K562 (cell line): ENCODE measurements around the gene TLCD1. TPM values are rescaled to one million over a fixed set of nuclear protein-coding genes. Genes with fewer than 3 reads are reported as not detected.

Source experiments
- ARID3A ChIP-seq: IDR thresholded peaks from 2 replicates; pipeline ENCODE4 v1.6.1; 2012; ENCODE audit warnings: low read depth, low read length, improper control_type of control experiment, borderline replicate concordance
- BRF2 ChIP-seq: IDR thresholded peaks from 3 replicates; pipeline ENCODE4 v1.6.1; 2011; ENCODE audit warnings: borderline replicate concordance, mild to moderate bottlenecking; ENCODE audit not compliant: insufficient read length, insufficient read depth
- CREB3L1 ChIP-seq: fragments of 450-650 bp; IDR thresholded peaks from 2 replicates; pipeline ENCODE4 v1.6.1; 2014; ENCODE audit warnings: low read depth, mild to moderate bottlenecking, moderate library complexity, borderline replicate concordance
- ETS2 ChIP-seq: IDR thresholded peaks from 2 replicates; pipeline ENCODE4 v1.6.1; 2016; ENCODE audit warnings: borderline replicate concordance, missing genetic modification characterization, mild to moderate bottlenecking, moderate library complexity, missing compliant biosample characterization; ENCODE audit not compliant: poor library complexity, severe bottlenecking
- MECOM ChIP-seq: fragments of 250-450 bp; sonication (Bioruptor Pico); IDR thresholded peaks from 2 replicates; pipeline ENCODE4 v1.8.0; 2022; ENCODE audit warnings: inconsistent platforms
- MEF2A ChIP-seq: IDR thresholded peaks from 2 replicates; pipeline ENCODE4 v1.6.1; 2011; ENCODE audit warnings: low read depth, mild to moderate bottlenecking, low read length, moderate library complexity; ENCODE audit not compliant: control insufficient read depth
- MYC ChIP-seq, 2 experiments: fragments of 250-450 bp in 1 of 2; sonication (Bioruptor Pico) in 1 of 2; IDR thresholded peaks; 2 replicates each; pipeline versions ENCODE4 v1.5.1 to v1.6.1; 2012 to 2021; ENCODE audit warnings: low read depth in 2 of 2, borderline replicate concordance in 1 of 2, improper control_type of control experiment in 1 of 2, low read length in 1 of 2, mild to moderate bottlenecking in 1 of 2, moderate library complexity in 1 of 2
- NFYB ChIP-seq: IDR thresholded peaks from 2 replicates; pipeline ENCODE4 v1.6.1; 2011; ENCODE audit warnings: mild to moderate bottlenecking, moderate library complexity; ENCODE audit not compliant: insufficient read length; ENCODE audit errors: extremely low read depth
- SAFB2 ChIP-seq: fragments of 200-400 bp; formaldehyde crosslinking; IDR thresholded peaks from 2 replicates; pipeline ENCODE4 v1.6.1; 2018; ENCODE audit warnings: borderline replicate concordance, low read length, low read depth, moderate library complexity; ENCODE audit not compliant: severe bottlenecking
- TFAM ChIP-seq: fragments of 250-450 bp; sonication (Bioruptor Pico); conservative IDR thresholded peaks from 2 replicates; pipeline ENCODE4 v1.5.0; 2021; ENCODE audit warnings: mild to moderate bottlenecking, moderate library complexity
- TRIM28 ChIP-seq: fragments of 450-650 bp; IDR thresholded peaks from 2 replicates; pipeline ENCODE4 v1.6.1; 2017
- ZNF311 ChIP-seq: fragments of 250-450 bp; sonication (Bioruptor Pico); IDR thresholded peaks from 2 replicates; pipeline ENCODE4 v1.4.0; 2020; ENCODE audit warnings: mild to moderate bottlenecking, moderate library complexity
- ZNF407 ChIP-seq: fragments of 450-650 bp; IDR thresholded peaks from 2 replicates; pipeline ENCODE4 v1.6.1; 2016; ENCODE audit warnings: low read depth
- polyA plus RNA-seq, 8 experiments: library from polyadenylated mRNA; depleted of rRNA in 4 of 8; stranded (reverse) in 5 of 8; unstranded in 3 of 8; fragments of >200 nt; fragmentation: Nextera tagmentation in 2 of 8; fragmentation: Illumina TruSeq in 1 of 8; extraction: Ambion mirVana in 2 of 8; extraction: Trizol in 1 of 8; gene quantifications; 2 replicates each; pipeline versions ENCODE4 v1.2.1 to v1.2.3, GENCODE V29; 2011 to 2014; ENCODE audit warnings: inconsistent platforms in 1 of 8, missing spikeins in 1 of 8
- total RNA-seq, 7 experiments: library from RNA; depleted of rRNA in 6 of 7; stranded (reverse); fragments of >200 nt in 6 of 7; fragmentation: Illumina TruSeq in 2 of 7; extraction: Trizol in 2 of 7; gene quantifications; 2 replicates each; pipeline versions ENCODE4 v1.2.1 to v1.2.3, GENCODE V29; 2011 to 2021; ENCODE audit warnings: low replicate concordance in 1 of 7

The TLCD1 gene
- total and polyA plus RNA-seq, 9 of the 15 experiments (the other 6 are each of a cell fraction or from before 2014, with no cell fraction given) = 6.8 to 37.7 (median 21.7) TPM

GRCh38 chr17:28744104-28744971 is 18.3 kb upstream of the TLCD1 start (continued):
- no peak for TF ChIP-seq ZNF407
- TF ChIP-seq ARID3A = no peak
- TF ChIP-seq TFAM (CRISPR knock-in tag) = no peak
- no peak for TF ChIP-seq MECOM (CRISPR knock-in tag)
- no peak for TF ChIP-seq NFYB
- TF ChIP-seq MYC (IDR thresholded peaks at IDR 0.05; ENCODE audit: low read depth, low read length) = no peak; the same call in 1 of the 2 replicates
- TF ChIP-seq MYC (CRISPR knock-in tag; IDR thresholded peaks at IDR 0.05; ENCODE audit: borderline replicate concordance, low read depth) = no peak
- TF ChIP-seq CREB3L1 = no peak
- no peak for TF ChIP-seq ETS2
- no peak for TF ChIP-seq SAFB2
- TF ChIP-seq BRF2 = no peak
- no peak for TF ChIP-seq TRIM28
- no peak for TF ChIP-seq MEF2A
- TF ChIP-seq ZNF311 (CRISPR knock-in tag) = no peak
